Fibroblast of mammary gland (primary cell): ENCODE data around the gene CDC45.

Experiments
- DNase-seq: peaks from one replicate; pipeline ENCODE4 v3.0.0-alpha.2; 2010; ENCODE audit warnings: low read depth
- H3K4me3 ChIP-seq: 2 replicates; pipeline ENCODE4 v1.5.1; 2011; ENCODE audit warnings: low read depth, mild to moderate bottlenecking, low read length, moderate library complexity; ENCODE audit not compliant: control insufficient read depth
- CTCF ChIP-seq: conservative IDR thresholded peaks from 2 replicates; pipeline ENCODE4 v1.5.1; 2011; ENCODE audit warnings: low read depth, low read length, inconsistent platforms; ENCODE audit not compliant: control insufficient read depth, insufficient read depth

CDC45 gene

GRCh38 chr22:19523240-19524169 is 43.8 kb downstream of the CDC45 start:
- no peak overlapping the region for H3K4me3 ChIP-seq
- DNase-seq = peak; percentile 21
- no peak for TF ChIP-seq CTCF

- no peak for TF ChIP-seq CTCF
- no peak within 1 kb of the TSS for H3K4me3 ChIP-seq
- DNase-seq = no peak
Observed at GRCh38 chr22:19524170-19525115, 44.7 kb downstream of the CDC45 start, which contains the start of gene CLDN5. Gene CLDN5, minus strand, starts transcription at chr22:19524410. Its CDS starts 155 bp downstream, at chr22:19524255.

DNA sequence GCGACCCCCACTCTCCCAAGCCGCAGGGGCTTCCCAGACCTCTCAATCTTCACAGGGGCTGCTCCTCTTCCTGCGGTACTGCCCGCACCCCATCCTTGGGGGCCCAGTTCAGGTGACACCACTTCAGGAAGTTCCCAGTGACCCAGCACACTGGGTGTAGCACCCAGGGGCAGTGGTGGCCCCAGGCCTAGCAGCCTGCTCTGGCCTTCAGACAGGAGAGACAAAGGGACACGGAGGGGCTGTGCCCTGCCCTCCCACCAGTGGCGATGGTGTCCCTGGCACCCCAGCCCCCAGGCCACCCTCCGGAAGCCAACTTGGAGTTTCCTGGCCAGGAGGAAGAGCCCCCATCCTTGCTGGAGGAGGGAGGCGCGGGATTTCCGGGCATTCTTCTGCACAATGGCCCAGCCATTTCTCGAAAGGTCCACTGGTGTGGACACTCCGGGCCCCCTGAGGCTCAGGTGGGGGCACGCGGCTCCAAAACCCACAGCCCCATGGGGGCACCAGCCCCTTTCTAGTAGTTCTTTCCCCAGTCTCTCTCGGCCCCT is 45.5 kb downstream of the CDC45 start:
- DNase-seq = no peak
- H3K4me3 ChIP-seq = no peak overlapping the region
- TF ChIP-seq CTCF = no peak

GRCh38 chr22:19525666-19526065 is 45.9 kb downstream of the CDC45 start:
- H3K4me3 ChIP-seq = no peak overlapping the region
- TF ChIP-seq CTCF = no peak
- DNase-seq = no peak

DNA sequence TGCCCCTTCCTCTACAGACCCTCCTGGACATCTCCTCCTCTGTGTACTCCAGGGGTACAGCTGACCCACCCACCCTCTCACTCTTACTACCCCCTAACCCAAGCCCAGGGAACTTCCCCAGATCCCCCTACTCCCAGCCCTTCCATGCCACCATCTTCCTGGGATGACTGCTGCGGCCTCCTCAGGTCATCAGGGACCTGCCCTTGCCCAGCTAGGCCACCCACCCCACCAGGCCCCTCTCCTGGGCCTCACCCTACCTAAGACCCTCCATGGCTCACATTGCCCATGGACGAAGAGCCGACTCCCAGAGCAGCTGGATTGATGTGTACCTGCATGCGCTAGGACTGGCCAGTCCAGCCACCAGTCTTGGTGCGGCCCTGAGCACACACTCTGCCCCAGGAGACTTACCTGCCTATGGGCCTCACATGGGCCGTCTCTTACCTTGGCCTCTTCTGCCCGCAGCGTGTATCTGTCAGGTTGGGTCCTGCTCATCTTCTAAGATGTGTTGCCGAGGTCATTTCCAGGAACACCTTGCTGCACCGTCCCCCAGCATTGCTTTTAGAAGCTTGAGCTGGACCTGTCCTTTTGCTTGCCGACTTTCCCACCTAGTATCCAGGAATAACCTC is 46.5 kb downstream of the CDC45 start:
- TF ChIP-seq CTCF = no peak
- no peak overlapping the region for H3K4me3 ChIP-seq
- no peak for DNase-seq

DNA sequence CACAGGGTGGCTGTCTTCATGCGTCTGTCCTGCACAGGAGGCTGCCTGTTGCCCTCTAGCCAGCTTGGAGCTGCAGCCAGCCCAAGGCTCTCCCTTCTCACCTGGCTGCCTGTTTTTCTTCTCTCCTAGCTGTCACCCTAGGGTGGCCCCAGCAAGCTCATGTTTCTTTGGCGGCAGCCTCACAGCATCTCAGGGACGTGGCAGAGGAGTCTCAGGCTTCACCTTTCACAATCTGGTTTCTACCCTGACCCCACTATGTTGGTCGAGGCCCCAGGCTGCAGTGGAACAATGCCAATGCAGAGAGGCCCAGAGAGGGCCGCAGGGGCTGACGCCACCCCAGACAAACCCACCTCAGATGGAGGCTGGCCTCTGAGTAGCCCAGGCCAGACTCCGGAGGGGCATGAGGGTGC is 47.0 kb downstream of the CDC45 start:
- H3K4me3 ChIP-seq = no peak overlapping the region
- no peak for DNase-seq
- TF ChIP-seq CTCF = no peak
